ENCODE measurements around the gene SPEM1. TPM values are rescaled to one million over a fixed set of nuclear protein-coding genes. Genes with fewer than 3 reads are reported as not detected.

Gene SPEM1
- total RNA-seq, 2 experiments from 2014 or later = 0.36 TPM; not detected in 1

DNA sequence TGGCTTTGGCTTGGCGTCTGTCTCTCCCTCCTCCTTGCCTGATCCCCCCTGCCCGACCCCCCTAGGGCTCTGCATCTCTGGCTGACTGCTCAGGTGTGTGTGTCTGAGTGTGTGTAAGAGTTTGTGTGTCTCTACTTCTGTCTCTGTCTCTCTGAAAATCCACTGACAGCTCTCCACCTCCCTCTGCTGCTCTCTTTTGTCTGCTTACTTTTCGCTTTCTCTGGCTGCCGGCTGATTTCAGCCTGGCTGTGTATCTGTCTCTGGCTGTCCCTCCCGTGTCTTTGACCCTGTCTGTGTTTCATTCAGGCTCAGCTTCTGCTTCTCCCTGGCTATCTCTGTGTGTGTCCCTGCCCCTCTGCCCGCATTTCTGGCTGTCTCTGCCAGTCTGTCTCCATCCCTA lies 3.8 kb upstream of the SPEM1 start:
- Mint-ChIP-seq H3K4me1 (ENCODE audit: low read depth) (no peaks in the 10 kb centered on the region), H3K4me3 (no peak overlapping the region), H3K27me3 (no peaks in the 10 kb centered on the region), H3K27ac (no peak overlapping the region), H3K9me3 (no peaks in the 10 kb centered on the region), H3K36me3 (ENCODE audit: low read depth) (no peaks in the 10 kb centered on the region)
- DNase-seq = no peak
- TF ChIP-seq, protein P1, sequence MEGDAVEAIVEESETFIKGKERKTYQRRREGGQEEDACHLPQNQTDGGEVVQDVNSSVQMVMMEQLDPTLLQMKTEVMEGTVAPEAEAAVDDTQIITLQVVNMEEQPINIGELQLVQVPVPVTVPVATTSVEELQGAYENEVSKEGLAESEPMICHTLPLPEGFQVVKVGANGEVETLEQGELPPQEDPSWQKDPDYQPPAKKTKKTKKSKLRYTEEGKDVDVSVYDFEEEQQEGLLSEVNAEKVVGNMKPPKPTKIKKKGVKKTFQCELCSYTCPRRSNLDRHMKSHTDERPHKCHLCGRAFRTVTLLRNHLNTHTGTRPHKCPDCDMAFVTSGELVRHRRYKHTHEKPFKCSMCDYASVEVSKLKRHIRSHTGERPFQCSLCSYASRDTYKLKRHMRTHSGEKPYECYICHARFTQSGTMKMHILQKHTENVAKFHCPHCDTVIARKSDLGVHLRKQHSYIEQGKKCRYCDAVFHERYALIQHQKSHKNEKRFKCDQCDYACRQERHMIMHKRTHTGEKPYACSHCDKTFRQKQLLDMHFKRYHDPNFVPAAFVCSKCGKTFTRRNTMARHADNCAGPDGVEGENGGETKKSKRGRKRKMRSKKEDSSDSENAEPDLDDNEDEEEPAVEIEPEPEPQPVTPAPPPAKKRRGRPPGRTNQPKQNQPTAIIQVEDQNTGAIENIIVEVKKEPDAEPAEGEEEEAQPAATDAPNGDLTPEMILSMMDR (IDR thresholded peaks at IDR 0.05) = no peak
- ChIA-PET CTCF (interaction anchor here (1.1 kb wide), 1 partner anchor 61 kb away, joined by 3 read pairs; no protein-coding TSS in a partner anchor), POLR2A (interaction anchor here (0.6 to 0.7 kb wide), 2 partner anchors 22 to 41 kb away, joined by 3 to 6 read pairs; no protein-coding TSS in a partner anchor)
- intact Hi-C loops (cut with micrococcal nuclease) = no loop called here
- ATAC-seq = no peak

DNA sequence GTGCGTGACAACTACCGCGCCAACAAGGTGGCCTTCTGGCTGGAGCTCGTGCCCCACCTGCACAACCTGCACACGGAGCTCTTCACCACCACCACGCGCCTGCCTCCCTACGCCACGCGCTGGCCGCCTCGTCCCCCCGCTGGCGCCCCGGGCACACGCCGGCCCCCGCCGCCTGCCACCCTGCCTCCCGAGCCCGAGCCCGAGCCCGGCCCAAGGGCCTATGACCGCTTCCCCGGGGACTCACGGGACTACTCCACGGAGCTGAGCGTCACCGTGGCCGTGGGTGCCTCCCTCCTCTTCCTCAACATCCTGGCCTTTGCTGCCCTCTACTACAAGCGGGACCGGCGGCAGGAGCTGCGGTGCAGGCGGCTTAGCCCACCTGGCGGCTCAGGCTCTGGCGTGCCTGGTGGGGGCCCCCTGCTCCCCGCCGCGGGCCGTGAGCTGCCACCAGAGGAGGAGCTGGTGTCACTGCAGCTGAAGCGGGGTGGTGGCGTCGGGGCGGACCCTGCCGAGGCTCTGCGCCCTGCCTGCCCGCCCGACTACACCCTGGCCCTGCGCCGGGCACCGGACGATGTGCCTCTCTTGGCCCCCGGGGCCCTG lies 3.0 kb upstream of the SPEM1 start:
- H3K4me1 Mint-ChIP-seq (ENCODE audit: low read depth) = no peaks in the 10 kb centered on the region
- H3K9me3 Mint-ChIP-seq = no peaks in the 10 kb centered on the region
- H3K27ac Mint-ChIP-seq = no peak overlapping the region
- H3K27me3 Mint-ChIP-seq = no peaks in the 10 kb centered on the region
- intact Hi-C loops (cut with micrococcal nuclease) = no loop called here
- CTCF ChIA-PET = interaction anchor here (1.1 kb wide), 1 partner anchor 61 kb away, joined by 3 read pairs; no protein-coding TSS in a partner anchor
- H3K4me3 Mint-ChIP-seq = no peak overlapping the region
- DNase-seq (no peak), ATAC-seq (no peak)
- no peaks in the 10 kb centered on the region for H3K36me3 Mint-ChIP-seq (ENCODE audit: low read depth)
- TF ChIP-seq, protein P1 (IDR thresholded peaks at IDR 0.05) = no peak
- POLR2A ChIA-PET = interaction anchor here (0.7 kb wide), 1 partner anchor 21 kb away, joined by 3 read pairs; no protein-coding TSS in a partner anchor

DNA sequence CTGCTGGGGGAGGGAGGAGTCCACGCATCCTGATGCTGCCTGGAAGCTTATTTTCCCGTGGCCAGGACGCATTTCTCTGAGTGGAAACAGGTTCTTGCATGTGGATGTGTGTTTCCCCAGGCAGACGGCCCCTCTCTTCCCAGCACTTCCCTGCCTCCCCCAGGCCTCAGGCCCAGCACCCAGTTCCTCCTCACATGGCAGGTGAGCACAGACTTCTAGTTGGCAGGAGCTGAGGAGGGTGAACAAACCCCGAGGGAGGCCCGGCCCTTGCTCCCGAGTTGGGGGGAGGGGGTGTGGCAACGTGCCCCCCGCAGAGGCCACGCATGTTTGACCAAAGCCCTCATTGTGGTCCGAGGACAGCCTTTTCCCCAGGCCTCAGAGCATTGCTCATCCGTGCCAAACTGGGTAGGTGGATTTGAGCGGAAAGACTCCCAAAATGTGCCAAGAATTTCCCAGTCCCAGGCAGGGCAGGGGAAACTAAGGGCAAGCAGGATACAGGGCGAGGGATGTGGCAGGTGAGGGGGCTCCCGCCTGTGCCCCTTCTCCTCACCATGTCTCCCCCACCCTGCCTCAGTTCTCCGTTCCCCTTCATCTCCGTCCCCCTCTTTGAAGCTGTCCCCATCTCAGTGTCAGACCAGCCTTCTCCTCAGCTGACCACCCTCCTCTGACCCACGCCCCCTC lies 1.5 kb upstream of the SPEM1 start:
- Mint-ChIP-seq H3K27ac (no peak overlapping the region), H3K27me3 (no peaks in the 10 kb centered on the region), H3K4me3 (no peak overlapping the region), H3K9me3 (no peaks in the 10 kb centered on the region), H3K36me3 (ENCODE audit: low read depth) (no peaks in the 10 kb centered on the region), H3K4me1 (ENCODE audit: low read depth) (no peaks in the 10 kb centered on the region)
- intact Hi-C loops (cut with micrococcal nuclease) = no loop called here
- ChIA-PET POLR2A (interaction anchor here (1.0 to 2.5 kb wide), 2 partner anchors 10 to 66 kb away, joined by 3 to 8 read pairs; partner anchors contain the start of gene POLR2A), CTCF (no interaction called here)
- TF ChIP-seq, protein P1 (IDR thresholded peaks at IDR 0.05) = no peak
- ATAC-seq = no peak
- DNase-seq = no peak

DNA sequence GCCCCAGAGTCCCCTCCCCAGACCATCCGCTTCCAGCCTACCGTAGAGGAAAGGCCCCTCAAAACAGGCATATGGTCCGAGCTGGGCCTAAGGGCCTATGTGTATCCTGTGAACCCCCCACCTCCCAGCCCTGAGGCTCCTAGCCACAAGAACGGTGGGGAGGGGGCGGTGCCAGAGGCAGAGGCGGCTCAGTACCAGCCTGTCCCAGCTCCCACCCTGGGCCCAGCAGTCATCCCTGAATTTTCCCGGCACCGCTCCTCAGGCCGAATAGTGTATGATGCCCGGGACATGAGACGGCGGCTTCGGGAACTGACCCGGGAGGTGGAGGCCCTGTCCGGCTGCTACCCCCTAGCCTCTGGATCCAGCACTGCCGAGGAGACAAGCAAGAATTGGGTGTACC lies 1.1 kb downstream of the SPEM1 start:
- intact Hi-C loops (cut with micrococcal nuclease) = no loop called here
- Mint-ChIP-seq H3K9me3 (no peaks in the 10 kb centered on the region), H3K27ac (no peak overlapping the region), H3K4me3 (no peak overlapping the region), H3K36me3 (ENCODE audit: low read depth) (no peaks in the 10 kb centered on the region), H3K27me3 (no peaks in the 10 kb centered on the region), H3K4me1 (ENCODE audit: low read depth) (no peaks in the 10 kb centered on the region)
- ATAC-seq (no peak), DNase-seq (no peak)
- TF ChIP-seq, protein P1 (IDR thresholded peaks at IDR 0.05) = no peak
- ChIA-PET POLR2A (interaction anchor here (2.5 kb wide), 1 partner anchor 64 kb away, joined by 8 read pairs; the partner anchor contains the start of gene POLR2A), CTCF (no interaction called here)

DNA sequence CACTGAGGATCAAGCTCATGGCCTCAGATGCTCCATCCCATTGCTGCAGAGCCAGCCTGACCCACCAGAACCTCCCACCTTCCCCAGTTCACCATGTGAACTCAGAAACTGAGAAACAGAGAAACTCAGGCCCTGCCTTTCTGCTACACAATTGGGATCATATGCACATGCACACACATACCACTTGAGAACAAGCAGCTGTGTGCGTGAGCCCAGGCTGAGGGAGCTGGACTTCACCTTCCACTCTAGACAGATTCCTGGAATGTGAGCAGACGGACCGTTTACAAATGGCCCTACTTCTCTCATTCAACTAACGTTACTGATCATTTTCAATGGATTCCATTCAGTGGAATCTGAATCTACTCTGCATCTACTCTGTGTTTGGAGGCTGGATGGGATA lies 3.6 kb downstream of the SPEM1 start:
- DNase-seq (no peak), ATAC-seq (no peak)
- no peaks in the 10 kb centered on the region for H3K4me1 Mint-ChIP-seq (ENCODE audit: low read depth)
- TF ChIP-seq, protein P1 (IDR thresholded peaks at IDR 0.05) = no peak
- no peaks in the 10 kb centered on the region for H3K36me3 Mint-ChIP-seq (ENCODE audit: low read depth)
- no peaks in the 10 kb centered on the region for H3K9me3 Mint-ChIP-seq
- no peak overlapping the region for H3K4me3 Mint-ChIP-seq
- CTCF ChIA-PET = interaction anchor here (0.7 to 1.0 kb wide), 2 partner anchors 13 to 128 kb away, joined by 3 read pairs; no protein-coding TSS in a partner anchor
- H3K27me3 Mint-ChIP-seq = no peaks in the 10 kb centered on the region
- intact Hi-C loops (cut with micrococcal nuclease) = no loop called here
- POLR2A ChIA-PET = interaction anchor here (0.8 kb wide), 1 partner anchor 61 kb away, joined by 3 read pairs; no protein-coding TSS in a partner anchor
- H3K27ac Mint-ChIP-seq = no peak overlapping the region

Data from activated CD8-positive, alpha-beta T cell treated with anti-CD3 and anti-CD28 coated beads for 36 hours (primary cell).